GM12878 (cell line): ENCODE results near the gene CDKL4. TPM values are rescaled to one million over a fixed set of nuclear protein-coding genes. Genes with fewer than 3 reads are reported as not detected.

Source experiments
- ATAC-seq: fragments of 200-7000 bp; cut with Tn5 transposase; 3 replicates; pipeline ENCODE4 v1.9.1; 2020; ENCODE audit warnings: mild to moderate bottlenecking, moderate library complexity
- BruUV-seq: library from RNA; stranded (reverse); fragments of 400-500 nt; replicated peaks from 2 replicates; lab custom pipeline; 2021; lab: Mats Ljungman, UMichigan
- CTCF ChIA-PET: fragments of 300-600 bp; sonication (Branson Sonifier 250); formaldehyde crosslinking; extraction: SDS; loops from one replicate; lab custom pipeline; 2021; ENCODE audit warnings: inconsistent platforms; lab: Yijun Ruan, JAX
- POLR2A ChIA-PET: fragments of 350-600 bp; formaldehyde crosslinking; extraction: SDS; loops from one replicate; lab custom pipeline; 2021; ENCODE audit warnings: inconsistent platforms; lab: Charles Lee
- RAD21 ChIA-PET: fragments of 300-600 bp; sonication (Branson Sonifier 250); formaldehyde crosslinking; loops from one replicate; lab custom pipeline; 2023; ENCODE audit warnings: antibody characterized with exemption; ENCODE audit not compliant: unreplicated experiment; lab: Charles Lee
- SMC1A ChIA-PET: fragments of 300-600 bp; sonication (Branson Sonifier 250); formaldehyde crosslinking; loops from one replicate; lab custom pipeline; 2023; ENCODE audit not compliant: unreplicated experiment, uncharacterized antibody; lab: Charles Lee
- DNase-seq: peaks from one replicate; pipeline ENCODE4 v3.0.0-alpha.2; 2011; ENCODE audit warnings: low read depth, low spot score
- FAIRE-seq: peaks from 3 replicates; lab custom pipeline; 2011; peaks lifted over from hg19 to GRCh38; lab: Jason Lieb, UNC
- H2AFZ ChIP-seq: 2 replicates; pipeline ENCODE4 v1.6.0; 2011; ENCODE audit warnings: low read depth, low read length, control low read depth; ENCODE audit not compliant: control insufficient read depth
- H3K27ac ChIP-seq: 2 replicates; pipeline ENCODE4 v1.5.1; 2011; ENCODE audit warnings: control low read depth; ENCODE audit not compliant: control insufficient read depth, insufficient read depth
- H3K27me3 ChIP-seq, 2 experiments: replicated peaks in 1 of 2; 2 replicates each; pipeline versions ENCODE4 v1.6.0 to v1.6.1; 2011; ENCODE audit warnings: low read length in 1 of 2; ENCODE audit not compliant: control insufficient read depth in 2 of 2, insufficient read depth in 2 of 2
- H3K36me3 ChIP-seq, 2 experiments: 2 replicates each; pipeline ENCODE4 v1.5.1; 2011; ENCODE audit warnings: low read length in 1 of 2; ENCODE audit not compliant: control insufficient read depth in 2 of 2, insufficient read depth in 2 of 2
- H3K4me1 ChIP-seq: 2 replicates; pipeline ENCODE4 v1.6.1; 2011; ENCODE audit warnings: mild to moderate bottlenecking, low read length, moderate library complexity, mixed read lengths; ENCODE audit not compliant: control insufficient read depth, insufficient read depth
- H3K4me2 ChIP-seq: 2 replicates; pipeline ENCODE4 v1.6.0; 2011; ENCODE audit warnings: control low read depth; ENCODE audit not compliant: control insufficient read depth, insufficient read depth
- H3K4me3 ChIP-seq: fragments of 200-600 bp; sonication (generic); 2 replicates; pipeline ENCODE4 v1.5.1; 2016
- H3K79me2 ChIP-seq: 2 replicates; pipeline ENCODE4 v1.6.0; 2011; ENCODE audit warnings: low read length; ENCODE audit not compliant: control insufficient read depth, insufficient read depth
- H3K9ac ChIP-seq: 2 replicates; pipeline ENCODE4 v1.8.0; 2011; ENCODE audit warnings: low read length, control low read depth, mixed read lengths; ENCODE audit not compliant: control insufficient read depth, insufficient read depth
- H3K9me3 ChIP-seq: replicated peaks from 3 replicates; pipeline ENCODE4 v1.5.1; 2011; ENCODE audit warnings: mild to moderate bottlenecking, low read length; ENCODE audit not compliant: control insufficient read depth, insufficient read depth
- H4K20me1 ChIP-seq: 2 replicates; pipeline ENCODE4 v1.6.0; 2011; ENCODE audit not compliant: control insufficient read depth, insufficient read depth
- ATF3 ChIP-seq: IDR thresholded peaks from 2 replicates; pipeline ENCODE4 v1.6.1; 2011; ENCODE audit warnings: low read depth, mild to moderate bottlenecking, low read length, moderate library complexity, borderline replicate concordance; ENCODE audit errors: extremely low read depth
- EP300 ChIP-seq, 2 experiments: fragments of 150-350 bp in 1 of 2; IDR thresholded peaks; 2 replicates each; pipeline ENCODE4 v1.6.1; 2011 to 2012; ENCODE audit warnings: low read depth in 2 of 2, low read length in 2 of 2, borderline replicate concordance in 1 of 2, improper control_type of control experiment in 1 of 2, inconsistent platforms in 1 of 2; ENCODE audit not compliant: control insufficient read depth in 1 of 2
- HSF1 ChIP-seq: fragments of 150-350 bp; IDR thresholded peaks from 2 replicates; pipeline ENCODE4 v1.6.1; 2014; ENCODE audit warnings: mild to moderate bottlenecking, low read depth, low read length
- IRF3 ChIP-seq: fragments of 450-650 bp; IDR thresholded peaks from 2 replicates; pipeline ENCODE4 v1.6.1; 2014; ENCODE audit warnings: mild to moderate bottlenecking
- IRF4 ChIP-seq: IDR thresholded peaks from 2 replicates; pipeline ENCODE4 v1.6.1; 2011; ENCODE audit warnings: low read depth, low read length
- LARP7 ChIP-seq: fragments of 450-650 bp; IDR thresholded peaks from 2 replicates; pipeline ENCODE4 v1.6.1; 2017; ENCODE audit warnings: mild to moderate bottlenecking
- NR2C1 ChIP-seq: fragments of 450-650 bp; IDR thresholded peaks from 2 replicates; pipeline ENCODE4 v1.6.1; 2017; ENCODE audit warnings: antibody characterized with exemption, mild to moderate bottlenecking, moderate library complexity
- NR2C2 ChIP-seq: IDR thresholded peaks from 2 replicates; pipeline ENCODE4 v1.6.1; 2011; ENCODE audit warnings: borderline replicate concordance, low read depth; ENCODE audit not compliant: control insufficient read depth, insufficient read length
- PML ChIP-seq: IDR thresholded peaks from 2 replicates; pipeline ENCODE4 v1.6.1; 2012; ENCODE audit warnings: low read length, inconsistent platforms
- POU2F2 ChIP-seq: IDR thresholded peaks from 3 replicates; pipeline ENCODE4 v1.6.1; 2011; ENCODE audit warnings: low read depth, mild to moderate bottlenecking, low read length, borderline replicate concordance
- RAD51 ChIP-seq: fragments of 450-650 bp; IDR thresholded peaks from 2 replicates; pipeline ENCODE4 v1.6.1; 2016; ENCODE audit warnings: moderate library complexity, mild to moderate bottlenecking, inconsistent platforms
- RELA ChIP-seq: fragments of 450-650 bp; IDR thresholded peaks from 2 replicates; pipeline ENCODE4 v1.8.0; 2014; ENCODE audit warnings: borderline replicate concordance; ENCODE audit not compliant: partially characterized antibody
- SMAD5 ChIP-seq: IDR thresholded peaks from 2 replicates; pipeline ENCODE4 v1.6.1; 2016; ENCODE audit warnings: antibody characterized with exemption, low read depth
- STAT1 ChIP-seq: fragments of 450-650 bp; conservative IDR thresholded peaks from 2 replicates; pipeline ENCODE4 v1.6.1; 2014; ENCODE audit warnings: antibody characterized with exemption, mild to moderate bottlenecking
- SUZ12 ChIP-seq: fragments of 200-600 bp; sonication (generic); IDR thresholded peaks from one replicate; pipeline ENCODE4 v1.6.1; 2018; ENCODE audit warnings: antibody characterized with exemption, mild to moderate bottlenecking; ENCODE audit not compliant: unreplicated experiment
- TCF7 ChIP-seq: IDR thresholded peaks from 2 replicates; pipeline ENCODE4 v1.6.1; 2014; ENCODE audit warnings: antibody characterized with exemption, borderline replicate concordance
- YY1 ChIP-seq: IDR thresholded peaks from 2 replicates; pipeline ENCODE4 v1.6.1; 2011; ENCODE audit warnings: low read depth, mild to moderate bottlenecking, low read length
- WGBS: methylation state at CpG from one replicate; pipeline ENCODE4 v1.1.6; 2016; ENCODE audit warnings: low lambda C conversion rate; ENCODE audit not compliant: insufficient replicate concordance, insufficient coverage; ENCODE audit errors: missing lambda C conversion rate; 5-methylcytosine and 5-hydroxymethylcytosine counted together
- in situ Hi-C: fragments of 300-500 bp; cut with MboI; formaldehyde crosslinking; loops from 9 replicates; pipeline ENCODE4 v1.14.3; 2018; ENCODE audit warnings: mixed read lengths
- intact Hi-C: fragments of 100-400 bp; cut with micrococcal nuclease; formaldehyde crosslinking; loops from one replicate; pipeline ENCODE4 v1.14.2; 2022; ENCODE audit not compliant: unreplicated experiment
- polyA plus RNA-seq, 11 experiments: library from polyadenylated mRNA; depleted of rRNA in 4 of 11; unstranded in 6 of 11; stranded (reverse) in 5 of 11; fragments of >200 nt; fragmentation: Nextera tagmentation in 4 of 11; fragmentation: Illumina TruSeq in 1 of 11; extraction: Ambion mirVana in 4 of 11; extraction: Trizol in 1 of 11; gene quantifications; 1 replicate in 1 of 11; 2 replicates in 10 of 11; pipeline versions ENCODE4 v1.2.1 to v1.2.3, GENCODE V29; 2011 to 2016; ENCODE audit warnings: inconsistent platforms in 2 of 11, missing spikeins in 2 of 11, low read depth in 1 of 11
- total RNA-seq, 4 experiments: library from RNA; depleted of rRNA in 3 of 4; stranded (reverse); fragments of >200 nt in 3 of 4; fragmentation: Illumina TruSeq in 1 of 4; extraction: Trizol in 1 of 4; gene quantifications; 2 replicates each; pipeline versions ENCODE4 v1.2.1 to v1.2.3, GENCODE V29; 2013 to 2021

The CDKL4 gene
- total and polyA plus RNA-seq, 10 of the 15 experiments (the other 5 are each of a cell fraction or from before 2014, with no cell fraction given): not detected

GRCh38 chr2:39150102-39150562, 93.6 kb downstream of the CDKL4 start:
- no peak overlapping the region for H3K4me2 ChIP-seq
- no peaks in the 10 kb centered on the region for H3K79me2 ChIP-seq
- H3K4me3 ChIP-seq: no peak overlapping the region
- no peak overlapping the region for H3K9ac ChIP-seq
- TF ChIP-seq RELA (no peak), IRF3 (no peak), SMAD5 (no peak), SUZ12 (no peak), EP300 (IDR thresholded peaks at IDR 0.05; ENCODE audit: borderline replicate concordance in 1 of 2, control insufficient read depth in 1 of 2, low read depth in 2 of 2, low read length in 2 of 2) (no peak), IRF4 (no peak), YY1 (no peak)
- WGBS: 82% methylated on average over 6 of the region's 6 CpGs
- intact Hi-C loops (no loop called here), in situ Hi-C loops (no loop called here)
- ATAC-seq: no peak
- DNase-seq: no peak
- H4K20me1 ChIP-seq: no peaks in the 10 kb centered on the region
- H3K4me1 ChIP-seq: no peaks in the 10 kb centered on the region
- BruUV-seq: no TSS peak
- ChIA-PET SMC1A (no interaction called here), POLR2A (no interaction called here), RAD21 (no interaction called here), CTCF (interaction anchor here (1.0 to 1.8 kb wide), 2 partner anchors 26 to 91 kb away, joined by 4 read pairs; no protein-coding TSS in a partner anchor)
- H3K9me3 ChIP-seq: no peaks in the 10 kb centered on the region
- H3K36me3 ChIP-seq: no peaks in the 10 kb centered on the region
- no peak for FAIRE-seq
- no peaks in the 10 kb centered on the region; a peak in 1 of 4 replicates for H3K27me3 ChIP-seq
- no peak overlapping the region for H3K27ac ChIP-seq
- peak overlapping the region; percentile 6; the same call in 1 of the 2 replicates for H2AFZ ChIP-seq

- Histone ChIP-seq H2AFZ (no peak overlapping the region), H3K4me3 (no peak overlapping the region), H3K4me1 (no peaks in the 10 kb centered on the region), H3K4me2 (no peak overlapping the region), H3K27me3 (no peaks in the 10 kb centered on the region; a peak in 1 of 4 replicates), H3K9ac (no peak overlapping the region), H3K27ac (no peak overlapping the region), H3K79me2 (no peaks in the 10 kb centered on the region), H3K9me3 (no peaks in the 10 kb centered on the region), H3K36me3 (no peaks in the 10 kb centered on the region), H4K20me1 (no peaks in the 10 kb centered on the region)
- no peak for ATAC-seq
- ChIA-PET RAD21 (no interaction called here), SMC1A (no interaction called here), CTCF (no interaction called here), POLR2A (no interaction called here)
- intact Hi-C loops: no loop called here
- no peak for FAIRE-seq
- in situ Hi-C loops: no loop called here
- no TSS peak for BruUV-seq
- DNase-seq: no peak
- no peak for TF ChIP-seq HSF1
- no peak for TF ChIP-seq STAT1
- no peak for TF ChIP-seq SMAD5
- no peak for TF ChIP-seq YY1
- TF ChIP-seq POU2F2: no peak
- TF ChIP-seq ATF3: no peak
- no peak for TF ChIP-seq TCF7
- TF ChIP-seq NR2C2: no peak
- no peak for TF ChIP-seq LARP7
- TF ChIP-seq RAD51: no peak
- no peak for TF ChIP-seq PML
- no peak for TF ChIP-seq NR2C1
Measured at GRCh38 chr2:39146630-39147029, 97.1 kb downstream of the CDKL4 start.
